Thyroid gland (tissue), 4 donors: ENCODE data around the gene PPP3CB.

Experiments
- CTCF ChIP-seq, 6 experiments: fragments of 200-600 bp in 3 of 6; fragments of 450-650 bp in 3 of 6; sonication (generic) in 3 of 6; IDR thresholded peaks; one replicate each; pipeline ENCODE4 v1.5.1; 2016 to 2019; ENCODE audit warnings: antibody characterized with exemption in 6 of 6, mild to moderate bottlenecking in 2 of 6, inconsistent platforms in 1 of 6, moderate library complexity in 1 of 6
- POLR2A ChIP-seq, 2 donors: fragments of 450-650 bp; IDR thresholded peaks; one replicate each; pipeline ENCODE4 v1.6.1; 2017; ENCODE audit warnings: antibody characterized with exemption in 2 of 2, mild to moderate bottlenecking in 2 of 2, moderate library complexity in 1 of 2

- no peak for TF ChIP-seq CTCF (IDR thresholded peaks at IDR 0.05)
- no peak for TF ChIP-seq POLR2A (IDR thresholded peaks at IDR 0.05)
Observed at GRCh38 chr10:73401636-73402035, 94.2 kb downstream of the PPP3CB start.
